LoVo (cell line): ENCODE measurements around the gene RCE1.

ENCODE experiments used
- DNase-seq: peaks from one replicate; pipeline ENCODE4 v3.0.0-alpha.2; 2016; ENCODE audit warnings: low spot score

Gene RCE1

GRCh38 chr11:66844496-66845142 is 1.4 kb downstream of the RCE1 start:
- no peak for DNase-seq

- DNase-seq, result no peak
Measured at GRCh38 chr11:66845143-66845875, 2.1 kb downstream of the RCE1 start.

- DNase-seq, result no peak
Measured at GRCh38 chr11:66845876-66846212, 2.6 kb downstream of the RCE1 start.

GRCh38 chr11:66846671-66847091 is 3.4 kb downstream of the RCE1 start:
- no peak for DNase-seq

- no peak for DNase-seq
Measured at GRCh38 chr11:66847461-66848232, 4.4 kb downstream of the RCE1 start.

- no peak for DNase-seq
Measured at GRCh38 chr11:66848671-66849500, 5.6 kb downstream of the RCE1 start.

- DNase-seq, result no peak
Measured at GRCh38 chr11:66849501-66850234, 6.4 kb downstream of the RCE1 start.

GRCh38 chr11:66850235-66850587 is 7.0 kb downstream of the RCE1 start:
- no peak for DNase-seq

GRCh38 chr11:66850588-66851238 is 7.5 kb downstream of the RCE1 start:
- no peak for DNase-seq

- no peak for DNase-seq
Measured at GRCh38 chr11:66851239-66851596, 8.0 kb downstream of the RCE1 start.

- DNase-seq, result no peak
Measured at GRCh38 chr11:66851698-66852465, 8.6 kb downstream of the RCE1 start.

- no peak for DNase-seq
Measured at GRCh38 chr11:66852466-66853241, 9.4 kb downstream of the RCE1 start.

GRCh38 chr11:66853242-66854229 is 10.3 kb downstream of the RCE1 start:
- DNase-seq, result no peak

GRCh38 chr11:66854231-66854661 is 11.0 kb downstream of the RCE1 start:
- no peak for DNase-seq

GRCh38 chr11:66854729-66855211 is 11.5 kb downstream of the RCE1 start:
- no peak for DNase-seq

GRCh38 chr11:66855574-66856495 is 12.6 kb downstream of the RCE1 start:
- DNase-seq, result peak; percentile 95
